OCI-LY7 (cell line): ENCODE results near the gene IGFBP3. TPM values are rescaled to one million over a fixed set of nuclear protein-coding genes. Genes with fewer than 3 reads are reported as not detected.

Experiments used
- BruUV-seq: library from RNA; stranded (reverse); fragments of 400-500 nt; replicated peaks from 2 replicates; lab custom pipeline; 2021; lab: Mats Ljungman, UMichigan
- CTCF ChIA-PET: fragments of 300-600 bp; sonication (Branson Sonifier 250); formaldehyde crosslinking; loops from one replicate; lab custom pipeline; 2022; ENCODE audit warnings: antibody characterized with exemption; ENCODE audit not compliant: unreplicated experiment; lab: Charles Lee
- POLR2A ChIA-PET: fragments of 300-600 bp; sonication (Branson Sonifier 250); formaldehyde crosslinking; loops from one replicate; lab custom pipeline; 2022; ENCODE audit warnings: antibody characterized with exemption; lab: Charles Lee
- DNase-seq: peaks from one replicate; pipeline ENCODE4 v3.0.0-alpha.2; 2015; ENCODE audit warnings: low spot score
- H2AFZ ChIP-seq: fragments of 200-600 bp; sonication (generic), shearing (Covaris generic); 2 replicates; pipeline ENCODE4 v1.6.1; 2014; ENCODE audit warnings: mild to moderate bottlenecking, antibody characterized with exemption, low read length, moderate library complexity
- H3K27ac ChIP-seq: fragments of 200-600 bp; sonication (generic); 2 replicates; pipeline ENCODE4 v1.5.1; 2014; ENCODE audit warnings: mixed run types, low read depth, mild to moderate bottlenecking, moderate library complexity, low read length, inconsistent platforms; ENCODE audit not compliant: poor library complexity, severe bottlenecking
- H3K36me3 ChIP-seq: fragments of 200-600 bp; sonication (generic); 2 replicates; pipeline ENCODE4 v1.6.1; 2014; ENCODE audit warnings: mild to moderate bottlenecking, antibody characterized with exemption, low read length, moderate library complexity, mixed read lengths; ENCODE audit not compliant: insufficient read depth
- H3K4me1 ChIP-seq: fragments of 200-600 bp; sonication (generic); 2 replicates; pipeline ENCODE4 v1.5.1; 2014; ENCODE audit warnings: mild to moderate bottlenecking, low read length; ENCODE audit not compliant: insufficient read depth, poor library complexity, severe bottlenecking
- H3K4me2 ChIP-seq: fragments of 200-600 bp; sonication (generic); 2 replicates; pipeline ENCODE4 v1.6.1; 2014; ENCODE audit warnings: mild to moderate bottlenecking, low read length
- H3K4me3 ChIP-seq: fragments of 200-600 bp; sonication (generic); 2 replicates; pipeline ENCODE4 v1.5.1; 2014; ENCODE audit warnings: mild to moderate bottlenecking, low read depth, low read length; ENCODE audit not compliant: poor library complexity, severe bottlenecking
- H3K79me2 ChIP-seq: fragments of 200-600 bp; sonication (generic); 2 replicates; pipeline ENCODE4 v1.6.1; 2016; ENCODE audit warnings: low read depth, mild to moderate bottlenecking, low read length, moderate library complexity, mixed read lengths; ENCODE audit not compliant: insufficient read depth
- H3K9me2 ChIP-seq: fragments of 200-600 bp; sonication (generic); 2 replicates; pipeline ENCODE4 v1.6.1; 2016; ENCODE audit warnings: mild to moderate bottlenecking, low read length, mixed read lengths; ENCODE audit not compliant: insufficient read depth
- H3K9me3 ChIP-seq: fragments of 200-600 bp; sonication (generic); 2 replicates; pipeline ENCODE4 v1.6.1; 2014; ENCODE audit warnings: mild to moderate bottlenecking, mixed run types, low read length, mixed read lengths
- H4K20me1 ChIP-seq: fragments of 200-600 bp; sonication (generic); 2 replicates; pipeline ENCODE4 v1.6.1; 2014; ENCODE audit warnings: mild to moderate bottlenecking, antibody characterized with exemption, low read length, moderate library complexity, mixed read lengths; ENCODE audit not compliant: insufficient read depth
- EZH2phosphoT487 ChIP-seq: fragments of 200-600 bp; sonication (generic); IDR thresholded peaks from 2 replicates; pipeline ENCODE4 v1.6.1; 2018; ENCODE audit warnings: low read depth, borderline replicate concordance, mild to moderate bottlenecking, mixed run types, antibody characterized with exemption, low read length, moderate library complexity, mixed read lengths
- intact Hi-C: fragments of 100-400 bp; cut with micrococcal nuclease; formaldehyde crosslinking; loops from one replicate; pipeline ENCODE4 v1.10.0; 2022; ENCODE audit not compliant: unreplicated experiment
- total RNA-seq, 2 experiments: library from RNA; depleted of rRNA in 1 of 2; stranded (reverse); fragments of >200 nt in 1 of 2; shearing (Covaris generic) in 1 of 2; gene quantifications; 2 replicates each; pipeline ENCODE4 v1.2.3, GENCODE V29; 2014 to 2022
- TF ChIP-seq, protein P1 (sequence below): fragments of 200-600 bp; sonication (generic); conservative IDR thresholded peaks from 2 replicates; pipeline ENCODE4 v1.5.1; 2014; ENCODE audit warnings: mild to moderate bottlenecking, antibody characterized with exemption, low read length, moderate library complexity, mixed read lengths

Gene IGFBP3
- total RNA-seq, 2 experiments from 2014 or later, result not detected

- no TSS peak for BruUV-seq
- TF ChIP-seq, protein P1, sequence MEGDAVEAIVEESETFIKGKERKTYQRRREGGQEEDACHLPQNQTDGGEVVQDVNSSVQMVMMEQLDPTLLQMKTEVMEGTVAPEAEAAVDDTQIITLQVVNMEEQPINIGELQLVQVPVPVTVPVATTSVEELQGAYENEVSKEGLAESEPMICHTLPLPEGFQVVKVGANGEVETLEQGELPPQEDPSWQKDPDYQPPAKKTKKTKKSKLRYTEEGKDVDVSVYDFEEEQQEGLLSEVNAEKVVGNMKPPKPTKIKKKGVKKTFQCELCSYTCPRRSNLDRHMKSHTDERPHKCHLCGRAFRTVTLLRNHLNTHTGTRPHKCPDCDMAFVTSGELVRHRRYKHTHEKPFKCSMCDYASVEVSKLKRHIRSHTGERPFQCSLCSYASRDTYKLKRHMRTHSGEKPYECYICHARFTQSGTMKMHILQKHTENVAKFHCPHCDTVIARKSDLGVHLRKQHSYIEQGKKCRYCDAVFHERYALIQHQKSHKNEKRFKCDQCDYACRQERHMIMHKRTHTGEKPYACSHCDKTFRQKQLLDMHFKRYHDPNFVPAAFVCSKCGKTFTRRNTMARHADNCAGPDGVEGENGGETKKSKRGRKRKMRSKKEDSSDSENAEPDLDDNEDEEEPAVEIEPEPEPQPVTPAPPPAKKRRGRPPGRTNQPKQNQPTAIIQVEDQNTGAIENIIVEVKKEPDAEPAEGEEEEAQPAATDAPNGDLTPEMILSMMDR, result no peak
- TF ChIP-seq EZH2phosphoT487, result no peak
- H3K4me2 ChIP-seq, result no peak overlapping the region
- CTCF ChIA-PET, result no interaction called here
- no peaks in the 10 kb centered on the region for H3K9me3 ChIP-seq
- no peaks in the 10 kb centered on the region for H3K4me1 ChIP-seq
- H3K79me2 ChIP-seq, result no peaks in the 10 kb centered on the region
- no peak overlapping the region for H3K4me3 ChIP-seq
- H3K9me2 ChIP-seq, result no peaks in the 10 kb centered on the region
- POLR2A ChIA-PET, result interaction anchor here (0.7 kb wide), 1 partner anchor 94 kb away, joined by 7 read pairs; no protein-coding TSS in a partner anchor
- intact Hi-C loops, result no loop called here
- H3K27ac ChIP-seq, result no peak overlapping the region
- no peaks in the 10 kb centered on the region for H4K20me1 ChIP-seq
- no peak for DNase-seq
- no peak overlapping the region for H2AFZ ChIP-seq
- no peaks in the 10 kb centered on the region for H3K36me3 ChIP-seq
Observed at GRCh38 chr7:45873355-45873754, 47.7 kb downstream of the IGFBP3 start.

- H3K27ac ChIP-seq, result no peak within 1 kb of the TSS
- no peaks in the 10 kb centered on the region for H3K36me3 ChIP-seq
- intact Hi-C loops, result no loop called here
- no peak within 1 kb of the TSS for H3K4me3 ChIP-seq
- no peak within 1 kb of the TSS for H2AFZ ChIP-seq
- POLR2A ChIA-PET, result interaction anchor here (0.7 kb wide), 1 partner anchor 94 kb away, joined by 7 read pairs; no protein-coding TSS in a partner anchor
- H4K20me1 ChIP-seq, result no peaks in the 10 kb centered on the region
- H3K79me2 ChIP-seq, result no peaks in the 10 kb centered on the region
- DNase-seq, result no peak
- no peak for TF ChIP-seq EZH2phosphoT487
- TF ChIP-seq, protein P1, result no peak
- H3K9me2 ChIP-seq, result no peaks in the 10 kb centered on the region
- CTCF ChIA-PET, result no interaction called here
- no TSS peak for BruUV-seq
- H3K4me1 ChIP-seq, result no peaks in the 10 kb centered on the region
- H3K9me3 ChIP-seq, result no peaks in the 10 kb centered on the region
- H3K4me2 ChIP-seq, result no peak within 1 kb of the TSS
Observed at GRCh38 chr7:45873035-45873354, 48.1 kb downstream of the IGFBP3 start, which contains the start of gene CCDC201. Gene CCDC201 (minus strand): TSS chr7:45873082. CDS start chr7:45873007, 75 bp downstream.

DNA sequence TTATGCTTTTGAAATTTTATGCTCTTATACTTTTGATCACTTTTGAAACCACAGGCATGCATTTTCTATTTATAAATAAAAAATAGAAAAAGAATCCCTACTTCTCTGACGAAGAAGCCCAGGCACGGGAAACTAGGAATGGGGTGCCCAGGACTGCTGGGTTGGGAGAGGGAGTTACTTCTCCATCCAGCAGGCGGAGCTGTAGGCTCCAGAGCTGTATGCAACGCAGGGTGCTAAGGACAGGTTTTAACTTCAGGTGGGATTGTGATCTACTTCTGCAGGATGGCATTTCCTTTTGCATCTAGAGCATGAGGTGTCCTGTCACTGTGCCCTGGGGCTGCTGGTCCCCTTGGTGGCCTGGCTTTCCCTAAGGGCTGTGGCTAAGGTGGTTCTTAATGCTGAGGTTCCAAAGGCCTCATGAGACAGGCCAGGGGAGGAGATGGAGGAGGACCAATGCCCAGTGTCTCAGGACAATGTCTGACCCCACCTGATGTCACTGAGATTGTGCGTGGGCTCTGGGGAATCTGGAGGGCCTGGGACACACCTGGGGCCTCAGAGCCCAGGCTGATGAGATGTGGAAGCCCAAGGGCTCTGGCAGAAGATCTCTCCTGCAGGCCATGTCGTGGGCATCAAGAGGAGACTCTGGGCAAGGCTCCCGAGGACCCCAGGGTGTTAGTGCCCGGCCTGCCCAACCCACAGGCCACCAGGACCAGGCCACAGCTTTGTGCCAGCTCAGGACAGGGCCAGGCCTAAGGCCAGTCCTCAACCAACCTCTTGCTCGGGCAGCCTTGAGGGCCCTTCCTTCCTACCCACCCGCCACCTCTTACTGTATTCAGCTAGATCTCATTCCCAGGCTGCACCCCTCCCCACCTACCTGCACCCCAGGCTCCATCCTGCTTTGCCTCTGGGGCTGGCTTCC, 48.7 kb downstream of the IGFBP3 start:
- POLR2A ChIA-PET, result no interaction called here
- no TSS peak for BruUV-seq
- H4K20me1 ChIP-seq, result no peaks in the 10 kb centered on the region
- CTCF ChIA-PET, result interaction anchor here (0.5 kb wide), 1 partner anchor 294 kb away, joined by 3 read pairs; no protein-coding TSS in a partner anchor
- no peak overlapping the region for H3K27ac ChIP-seq
- peak; percentile 20 for DNase-seq
- no peaks in the 10 kb centered on the region for H3K9me3 ChIP-seq
- H3K4me1 ChIP-seq, result no peaks in the 10 kb centered on the region
- no peaks in the 10 kb centered on the region for H3K79me2 ChIP-seq
- intact Hi-C loops, result no loop called here
- H3K4me2 ChIP-seq, result no peak overlapping the region
- H3K9me2 ChIP-seq, result no peaks in the 10 kb centered on the region
- TF ChIP-seq EZH2phosphoT487, result no peak
- TF ChIP-seq, protein P1, result peak; percentile 78
- H3K36me3 ChIP-seq, result no peaks in the 10 kb centered on the region
- no peak overlapping the region for H3K4me3 ChIP-seq
- H2AFZ ChIP-seq, result no peak overlapping the region
